IMR-90 (cell line): Measurements from ENCODE around the gene HLA-B. TPM values are rescaled to one million over a fixed set of nuclear protein-coding genes. Genes with fewer than 3 reads are reported as not detected.

Experiments
- ATAC-seq: fragments of 200-7000 bp; cut with Tn5 transposase; 2 replicates; pipeline ENCODE4 v1.9.1; 2020; ENCODE audit warnings: low read depth, mild to moderate bottlenecking, moderate library complexity
- BruUV-seq: library from RNA; stranded (reverse); fragments of 400-500 nt; replicated peaks from 2 replicates; lab custom pipeline; 2021; lab: Mats Ljungman, UMichigan
- CTCF ChIA-PET: fragments of 300-600 bp; formaldehyde crosslinking; extraction: SDS; loops from one replicate; lab custom pipeline; 2021; ENCODE audit warnings: antibody characterized with exemption; lab: Yijun Ruan, JAX
- POLR2A ChIA-PET: fragments of 300-600 bp; sonication (Branson Sonifier 250); formaldehyde crosslinking; loops from one replicate; lab custom pipeline; 2022; ENCODE audit warnings: antibody characterized with exemption; ENCODE audit not compliant: unreplicated experiment; lab: Charles Lee
- DNase-seq: peaks from one replicate; pipeline ENCODE4 v3.0.0; 2013
- H2AFZ ChIP-seq: replicated peaks from 2 replicates; pipeline ENCODE3; 2013; ENCODE audit warnings: low read length, mild to moderate bottlenecking; ENCODE audit not compliant: poor library complexity
- H2AK5ac ChIP-seq: 2 replicates; pipeline ENCODE4 v1.6.1; 2013; ENCODE audit warnings: low read depth, low read length, inconsistent platforms
- H2AK9ac ChIP-seq: replicated peaks from 2 replicates; pipeline ENCODE3; 2013; ENCODE audit warnings: mild to moderate bottlenecking, low read depth, low read length, moderate library complexity; ENCODE audit not compliant: poor library complexity
- H2BK120ac ChIP-seq: 2 replicates; pipeline ENCODE4 v1.6.1; 2013; ENCODE audit warnings: low read depth, low read length, inconsistent platforms
- H2BK15ac ChIP-seq: 3 replicates; pipeline ENCODE4 v1.6.1; 2013; ENCODE audit warnings: low read depth, low read length, inconsistent platforms
- H2BK20ac ChIP-seq: 2 replicates; pipeline ENCODE4 v1.6.1; 2013; ENCODE audit warnings: low read depth, mild to moderate bottlenecking, inconsistent platforms, low read length, moderate library complexity
- H2BK5ac ChIP-seq: 2 replicates; pipeline ENCODE4 v1.6.1; 2013; ENCODE audit warnings: mild to moderate bottlenecking, low read depth, low read length, inconsistent platforms; ENCODE audit not compliant: poor library complexity, severe bottlenecking
- H3K14ac ChIP-seq: replicated peaks from 2 replicates; pipeline ENCODE4 v1.6.1; 2013; ENCODE audit warnings: low read depth, low read length, inconsistent platforms
- H3K18ac ChIP-seq: 2 replicates; pipeline ENCODE4 v1.6.1; 2013; ENCODE audit warnings: low read depth, low read length, control low read depth
- H3K23ac ChIP-seq: 2 replicates; pipeline ENCODE4 v1.6.1; 2013; ENCODE audit warnings: low read depth, low read length, inconsistent platforms
- H3K27ac ChIP-seq: 2 replicates; pipeline ENCODE4 v1.5.1; 2013; ENCODE audit warnings: mild to moderate bottlenecking, control low read depth, low read length; ENCODE audit not compliant: insufficient read depth
- H3K27me3 ChIP-seq: 2 replicates; pipeline ENCODE4 v1.6.1; 2013; ENCODE audit warnings: low read length; ENCODE audit not compliant: control insufficient read depth, insufficient read depth
- H3K36me3 ChIP-seq: 2 replicates; pipeline ENCODE4 v1.6.1; 2013; ENCODE audit warnings: low read length, mixed read lengths; ENCODE audit not compliant: control insufficient read depth, insufficient read depth
- H3K4ac ChIP-seq: 2 replicates; pipeline ENCODE4 v1.6.1; 2013; ENCODE audit warnings: low read depth, low read length, inconsistent platforms
- H3K4me1 ChIP-seq: 2 replicates; pipeline ENCODE4 v1.6.1; 2013; ENCODE audit warnings: low read length, mixed read lengths; ENCODE audit not compliant: control insufficient read depth, insufficient read depth
- H3K4me2 ChIP-seq: 2 replicates; pipeline ENCODE4 v1.6.1; 2013; ENCODE audit warnings: low read depth, mild to moderate bottlenecking, control low read depth, low read length, moderate library complexity
- H3K4me3 ChIP-seq: 2 replicates; pipeline ENCODE4 v1.5.1; 2013; ENCODE audit warnings: low read depth, mild to moderate bottlenecking, control low read depth, low read length, moderate library complexity; ENCODE audit not compliant: insufficient read depth
- H3K56ac ChIP-seq: 2 replicates; pipeline ENCODE4 v1.6.1; 2013; ENCODE audit warnings: low read length, inconsistent platforms; ENCODE audit not compliant: insufficient read depth; ENCODE audit errors: extremely low read depth
- H3K79me1 ChIP-seq, 2 experiments: 2 replicates each; pipeline ENCODE4 v1.6.1; 2013; ENCODE audit warnings: low read length in 2 of 2, inconsistent platforms in 1 of 2, low read depth in 1 of 2
- H3K9ac ChIP-seq: 2 replicates; pipeline ENCODE4 v1.6.1; 2013; ENCODE audit warnings: low read depth, low read length, control low read depth
- H3K9me1 ChIP-seq: 2 replicates; pipeline ENCODE4 v1.6.1; 2013; ENCODE audit warnings: low read length, inconsistent platforms; ENCODE audit not compliant: insufficient read depth
- H3K9me3 ChIP-seq: 2 replicates; pipeline ENCODE4 v1.6.1; 2013; ENCODE audit warnings: low read length; ENCODE audit not compliant: control insufficient read depth, insufficient read depth
- H4K20me1 ChIP-seq: 2 replicates; pipeline ENCODE4 v1.6.1; 2013; ENCODE audit warnings: low read length, inconsistent platforms; ENCODE audit not compliant: insufficient read depth
- H4K5ac ChIP-seq: 2 replicates; pipeline ENCODE4 v1.6.1; 2013; ENCODE audit warnings: mild to moderate bottlenecking, low read depth, low read length, control low read depth
- H4K8ac ChIP-seq, 2 experiments: 2 replicates each; pipeline ENCODE4 v1.6.1; 2013; ENCODE audit warnings: low read depth in 2 of 2, low read length in 2 of 2, control low read depth in 1 of 2, inconsistent platforms in 1 of 2
- H4K91ac ChIP-seq: 2 replicates; pipeline ENCODE4 v1.6.1; 2013; ENCODE audit warnings: low read depth, low read length, inconsistent platforms; ENCODE audit not compliant: insufficient read depth
- BHLHE40 ChIP-seq: fragments of 150-350 bp; IDR thresholded peaks from 2 replicates; pipeline ENCODE4 v1.6.1; 2016; ENCODE audit warnings: mild to moderate bottlenecking, low read depth, low read length
- CEBPB ChIP-seq: IDR thresholded peaks from 2 replicates; pipeline ENCODE4 v1.6.1; 2012; ENCODE audit warnings: low read depth, low read length, improper control_type of control experiment
- FOS ChIP-seq: fragments of 150-350 bp; IDR thresholded peaks from 2 replicates; pipeline ENCODE4 v1.6.1; 2016; ENCODE audit warnings: low read depth, low read length
- MAFK ChIP-seq: IDR thresholded peaks from 2 replicates; pipeline ENCODE4 v1.6.1; 2012; ENCODE audit warnings: low read depth, low read length, improper control_type of control experiment
- MAZ ChIP-seq: IDR thresholded peaks from 2 replicates; pipeline ENCODE4 v1.6.1; 2012; ENCODE audit warnings: low read depth, mild to moderate bottlenecking, low read length, improper control_type of control experiment, moderate library complexity, borderline replicate concordance
- NFE2L2 ChIP-seq: fragments of 150-350 bp; IDR thresholded peaks from 2 replicates; pipeline ENCODE4 v1.6.1; 2016; ENCODE audit warnings: low read depth, mild to moderate bottlenecking, low read length
- POLR2A ChIP-seq: IDR thresholded peaks from 2 replicates; pipeline ENCODE4 v1.6.1; 2012; ENCODE audit warnings: mild to moderate bottlenecking, low read depth, low read length
- WGBS, 2 experiments: methylation state at CpG; one replicate each; pipeline versions ENCODE4 v1.1.5 to v1.1.7; 2013; ENCODE audit warnings: missing lambda C conversion rate in 2 of 2; ENCODE audit not compliant: insufficient read length in 1 of 2; ENCODE audit errors: extremely low coverage in 2 of 2; 5-methylcytosine and 5-hydroxymethylcytosine counted together
- dilution Hi-C: fragments of 300-500 bp; cut with HindIII; formaldehyde crosslinking; loops from one replicate; pipeline ENCODE4 v1.14.3; 2018; ENCODE audit warnings: low sequenced_read_pairs; ENCODE audit not compliant: unreplicated experiment
- in situ Hi-C: fragments of 300-500 bp; cut with MboI; formaldehyde crosslinking; loops from 3 replicates; pipeline ENCODE4 v1.14.3; 2019; ENCODE audit warnings: low sequenced_read_pairs, inconsistent platforms, mixed read lengths
- intact Hi-C: fragments of 100-400 bp; cut with micrococcal nuclease; formaldehyde crosslinking; loops from 2 replicates; pipeline ENCODE4 v1.10.0; 2022
- polyA plus RNA-seq, 3 experiments: library from polyadenylated mRNA; depleted of rRNA; stranded (reverse); fragments of >200 nt; gene quantifications; 2 replicates each; pipeline ENCODE4 v1.2.3, GENCODE V29; 2012; ENCODE audit warnings: low replicate concordance in 1 of 3
- total RNA-seq: library from RNA; depleted of rRNA; stranded (reverse); fragments of >200 nt; gene quantifications from 2 replicates; pipeline ENCODE4 v1.2.3, GENCODE V29; 2012
- TF ChIP-seq, protein P1 (sequence below): fragments of 150-350 bp; IDR thresholded peaks from 2 replicates; pipeline ENCODE4 v1.6.1; 2017; ENCODE audit warnings: mild to moderate bottlenecking, antibody characterized with exemption, low read length, low read depth

HLA-B gene
- total and polyA plus RNA-seq, 2 of the 4 experiments (the other 2 are of a cell fraction), result 44.1 to 309 TPM

DNA sequence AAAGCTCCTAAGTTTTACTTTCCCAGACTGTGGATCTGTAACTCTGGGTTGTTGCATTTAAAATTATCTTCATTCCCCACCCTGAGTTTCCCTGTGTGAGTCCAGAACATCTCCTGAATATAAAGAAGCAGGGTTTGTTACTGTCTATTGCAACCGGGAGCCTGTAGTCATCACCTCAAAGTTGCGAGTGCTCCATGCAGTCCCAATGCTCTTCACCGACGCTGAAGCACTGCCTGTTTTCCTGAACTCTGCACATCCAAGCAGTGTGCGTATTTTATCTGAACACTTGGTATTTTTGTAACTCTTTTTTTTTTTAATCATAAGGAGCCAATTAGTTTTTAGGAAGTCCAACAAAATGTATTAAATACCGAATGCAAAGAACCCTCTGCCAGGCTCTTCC lies 907 bp upstream of the HLA-B start:
- no peak overlapping the region for H2BK5ac ChIP-seq
- POLR2A ChIA-PET, result no interaction called here
- no peak overlapping the region for H3K4ac ChIP-seq
- peaks cover 13% of the 10 kb centered on the region for H3K36me3 ChIP-seq
- no peak overlapping the region for H2BK120ac ChIP-seq
- peaks cover 7% of the 10 kb centered on the region; the same call in 1 of the 2 replicates for H4K20me1 ChIP-seq
- H4K5ac ChIP-seq, result no peak overlapping the region
- no TSS peak for BruUV-seq
- CTCF ChIA-PET, result no interaction called here
- no peak overlapping the region for H4K91ac ChIP-seq
- no peak overlapping the region for H3K23ac ChIP-seq
- no peak overlapping the region for H2BK20ac ChIP-seq
- no peak overlapping the region for H3K56ac ChIP-seq
- intact Hi-C loops (loop anchor here (1.0 kb wide), 1 partner anchor 86 kb away; the partner anchor contains the start of gene HLA-C), dilution Hi-C loops (no loop called here), in situ Hi-C loops (no loop called here)
- H2BK15ac ChIP-seq, result no peak overlapping the region
- WGBS, 2 experiments, result no CpG with 5 or more reads among the region's 6 CpGs
- H3K9me3 ChIP-seq, result no peaks in the 10 kb centered on the region
- peaks cover 5 to 17% of the 10 kb centered on the region in 2 experiments; a peak in 3 of 4 replicates for H3K79me1 ChIP-seq
- peaks cover 4% of the 10 kb centered on the region; the same call in 1 of the 2 replicates for H3K4me1 ChIP-seq
- H3K9me1 ChIP-seq, result peaks cover 11% of the 10 kb centered on the region; the same call in 1 of the 2 replicates
- no peak overlapping the region for H4K8ac ChIP-seq
- ATAC-seq (no peak), DNase-seq (no peak)
- no peak overlapping the region for H2AK9ac ChIP-seq
- H3K27ac ChIP-seq, result no peak overlapping the region
- H3K14ac ChIP-seq, result no peak overlapping the region
- H3K9ac ChIP-seq, result no peak overlapping the region
- no peak overlapping the region for H3K4me3 ChIP-seq
- H2AFZ ChIP-seq, result no peak overlapping the region
- H2AK5ac ChIP-seq, result no peak overlapping the region
- TF ChIP-seq CEBPB (no peak), NFE2L2 (no peak), BHLHE40 (no peak), MAZ (no peak), MAFK (no peak), POLR2A (no peak), FOS (no peak)
- TF ChIP-seq, protein P1, sequence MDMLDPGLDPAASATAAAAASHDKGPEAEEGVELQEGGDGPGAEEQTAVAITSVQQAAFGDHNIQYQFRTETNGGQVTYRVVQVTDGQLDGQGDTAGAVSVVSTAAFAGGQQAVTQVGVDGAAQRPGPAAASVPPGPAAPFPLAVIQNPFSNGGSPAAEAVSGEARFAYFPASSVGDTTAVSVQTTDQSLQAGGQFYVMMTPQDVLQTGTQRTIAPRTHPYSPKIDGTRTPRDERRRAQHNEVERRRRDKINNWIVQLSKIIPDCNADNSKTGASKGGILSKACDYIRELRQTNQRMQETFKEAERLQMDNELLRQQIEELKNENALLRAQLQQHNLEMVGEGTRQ, result no peak
- H3K18ac ChIP-seq, result no peak overlapping the region
- no peak overlapping the region for H3K4me2 ChIP-seq
- H3K27me3 ChIP-seq, result peaks cover 18% of the 10 kb centered on the region
